ENCODE data around the gene KSR2. TPM values are rescaled to one million over a fixed set of nuclear protein-coding genes. Genes with fewer than 3 reads are reported as not detected.
"Not testable (repeated sequence)": the region's sequence is repeated elsewhere in the genome, so short reads cannot be mapped to it uniquely, and the experiment has no call there.

KSR2 gene
- total RNA-seq, 1 donor from 2014 or later, result not detected

DNA sequence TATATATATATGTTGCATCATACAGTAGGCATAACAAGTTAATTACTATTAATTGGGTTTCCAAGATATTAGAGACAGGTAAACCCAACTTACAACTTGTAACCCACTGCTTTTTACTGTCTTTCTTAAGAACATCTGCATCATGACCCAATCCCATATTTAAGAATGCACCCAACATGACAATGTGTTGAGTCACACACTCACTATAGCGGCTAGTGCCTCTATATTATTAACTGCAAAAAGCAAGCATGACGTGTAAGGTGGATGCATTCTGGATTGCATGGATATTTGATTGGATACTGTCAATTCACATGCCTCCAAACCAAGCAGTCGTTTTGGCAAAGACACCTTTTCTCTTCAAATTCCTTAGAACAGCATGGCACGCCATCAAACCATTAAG lies 68.2 kb downstream of the KSR2 start:
- Histone ChIP-seq H3K27me3 (ENCODE audit: control insufficient read depth, insufficient read depth, low read length) (no peaks in the 10 kb centered on the region), H3K4me3 (ENCODE audit: low read depth, low read length) (no peak overlapping the region), H3K36me3 (ENCODE audit: control insufficient read depth, insufficient read depth, low read length) (no peaks in the 10 kb centered on the region)
- no peak for TF ChIP-seq CTCF (IDR thresholded peaks at IDR 0.05; ENCODE audit: insufficient read depth, low read length, severe bottlenecking)
- no peak for FAIRE-seq
- peak; percentile 26 for DNase-seq (ENCODE audit: low read depth)

DNA sequence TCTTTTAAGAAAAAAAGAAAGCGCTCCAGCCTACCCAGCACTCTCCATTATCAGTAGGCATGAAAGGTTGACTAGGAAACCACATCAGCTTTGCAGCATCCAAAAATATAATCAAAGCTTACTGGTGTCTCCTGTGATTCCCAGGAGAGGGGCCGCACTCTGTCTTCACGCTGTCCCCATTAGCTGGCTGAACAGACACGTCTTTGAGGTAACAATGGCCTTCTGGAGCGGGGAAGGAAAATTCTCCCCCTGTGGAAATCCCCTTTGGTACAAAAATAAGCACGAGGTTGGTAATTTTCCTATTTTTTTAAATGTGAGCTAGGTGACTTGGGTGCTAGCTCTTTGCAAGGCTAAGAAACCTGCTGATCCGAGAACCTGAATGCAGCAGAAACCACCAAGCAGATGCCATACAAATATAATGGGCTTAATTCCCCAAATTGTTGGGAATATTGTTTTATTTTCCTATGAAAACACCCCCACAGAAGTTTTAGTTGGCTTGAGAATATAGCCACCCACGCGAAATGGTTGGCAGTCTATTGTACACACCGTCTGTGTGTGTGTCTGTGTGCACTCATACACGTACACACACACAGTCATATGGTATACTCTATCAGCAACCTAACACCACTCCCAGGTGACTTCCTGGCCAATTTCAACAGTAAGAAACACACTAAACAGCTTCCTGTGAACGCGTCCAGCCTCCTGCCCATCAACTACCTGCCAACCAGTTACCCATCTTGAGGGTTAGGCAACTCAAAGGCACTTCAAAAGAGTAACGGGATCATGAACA lies 71.2 kb downstream of the KSR2 start:
- no peaks in the 10 kb centered on the region for H3K27me3 ChIP-seq (ENCODE audit: control insufficient read depth, insufficient read depth, low read length)
- no peak for TF ChIP-seq CTCF (IDR thresholded peaks at IDR 0.05; ENCODE audit: insufficient read depth, low read length, severe bottlenecking)
- FAIRE-seq, result no peak
- no peak overlapping the region for H3K4me3 ChIP-seq (ENCODE audit: low read depth, low read length)
- peak; percentile 9 for DNase-seq (ENCODE audit: low read depth)
- no peaks in the 10 kb centered on the region for H3K36me3 ChIP-seq (ENCODE audit: control insufficient read depth, insufficient read depth, low read length)

DNA sequence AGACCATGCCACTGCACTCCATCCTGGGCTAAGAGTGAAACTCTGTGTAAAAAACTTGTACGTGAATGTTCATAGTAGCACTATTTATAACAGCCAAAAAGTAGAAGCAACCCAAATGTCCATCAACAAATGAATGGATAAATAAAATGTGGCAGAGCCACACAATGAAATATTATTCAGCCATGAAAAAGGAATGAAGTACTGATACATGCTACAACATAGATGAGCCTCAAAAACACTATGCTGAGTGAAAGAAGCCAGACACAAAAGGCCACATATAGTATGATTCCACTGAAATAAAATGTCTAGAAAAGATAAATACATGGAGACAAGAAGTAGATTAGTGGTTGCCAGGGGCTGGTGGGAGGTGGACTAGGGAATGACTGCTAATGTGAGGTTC lies 72.8 kb downstream of the KSR2 start:
- Histone ChIP-seq H3K27me3 (ENCODE audit: control insufficient read depth, insufficient read depth, low read length) (no peaks in the 10 kb centered on the region), H3K4me3 (ENCODE audit: low read depth, low read length) (no peak overlapping the region), H3K36me3 (ENCODE audit: control insufficient read depth, insufficient read depth, low read length) (no peaks in the 10 kb centered on the region)
- TF ChIP-seq CTCF (IDR thresholded peaks at IDR 0.05; ENCODE audit: insufficient read depth, low read length, severe bottlenecking), result no peak
- DNase-seq (ENCODE audit: low read depth) (no peak), FAIRE-seq (no peak)

- no peak for DNase-seq (ENCODE audit: low read depth)
- TF ChIP-seq CTCF (IDR thresholded peaks at IDR 0.05; ENCODE audit: insufficient read depth, low read length, severe bottlenecking), result no peak
- H3K36me3 ChIP-seq (ENCODE audit: control insufficient read depth, insufficient read depth, low read length), result no peaks in the 10 kb centered on the region
- no peak for FAIRE-seq
- H3K4me3 ChIP-seq (ENCODE audit: low read depth, low read length), result no peak overlapping the region
- H3K27me3 ChIP-seq (ENCODE audit: control insufficient read depth, insufficient read depth, low read length), result no peaks in the 10 kb centered on the region
Observed at GRCh38 chr12:117892441-117892840, 76.3 kb downstream of the KSR2 start.

- not testable (repeated sequence) for H3K4me3 ChIP-seq (ENCODE audit: low read depth, low read length); H3K36me3 ChIP-seq (ENCODE audit: control insufficient read depth, insufficient read depth, low read length); DNase-seq (ENCODE audit: low read depth); H3K27me3 ChIP-seq (ENCODE audit: control insufficient read depth, insufficient read depth, low read length); FAIRE-seq
Observed at GRCh38 chr12:117891265-117891664, 77.5 kb downstream of the KSR2 start.

GRCh38 chr12:117890644-117891043 lies 78.1 kb downstream of the KSR2 start:
- Histone ChIP-seq H3K27me3 (ENCODE audit: control insufficient read depth, insufficient read depth, low read length) (no peaks in the 10 kb centered on the region), H3K4me3 (ENCODE audit: low read depth, low read length) (no peak overlapping the region), H3K36me3 (ENCODE audit: control insufficient read depth, insufficient read depth, low read length) (no peaks in the 10 kb centered on the region)
- no peak for DNase-seq (ENCODE audit: low read depth)
- no peak for FAIRE-seq
- no peak for TF ChIP-seq CTCF (IDR thresholded peaks at IDR 0.05; ENCODE audit: insufficient read depth, low read length, severe bottlenecking)
